OCI-LY7 (cell line): ENCODE data around the gene IFNGR1.

Experiments
- EZH2phosphoT487 ChIP-seq: fragments of 200-600 bp; sonication (generic); IDR thresholded peaks from 2 replicates; pipeline ENCODE4 v1.6.1; 2018; ENCODE audit warnings: low read depth, borderline replicate concordance, mild to moderate bottlenecking, mixed run types, antibody characterized with exemption, low read length, moderate library complexity, mixed read lengths
- TF ChIP-seq, protein P1 (sequence below): fragments of 200-600 bp; sonication (generic); conservative IDR thresholded peaks from 2 replicates; pipeline ENCODE4 v1.5.1; 2014; ENCODE audit warnings: mild to moderate bottlenecking, antibody characterized with exemption, low read length, moderate library complexity, mixed read lengths

DNA sequence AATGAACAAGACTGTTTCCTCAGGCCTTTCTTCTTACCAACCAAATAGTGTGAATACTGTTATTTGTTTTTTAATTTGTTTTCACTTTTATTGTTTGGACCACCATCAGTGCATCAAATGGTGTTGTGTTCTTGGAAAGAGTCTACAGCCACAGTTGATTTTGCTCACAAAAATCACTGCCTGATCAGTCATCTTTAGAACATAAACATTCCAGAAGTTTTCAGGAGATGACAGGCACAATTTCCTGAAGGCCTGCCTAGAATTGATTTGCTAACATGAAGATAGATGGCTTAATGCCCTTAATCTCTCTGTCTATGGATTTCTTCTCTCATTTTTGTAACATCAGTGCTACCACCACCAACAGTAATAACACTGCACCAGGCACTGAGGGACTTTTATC, 59.3 kb downstream of the IFNGR1 start:
- TF ChIP-seq, protein P1, sequence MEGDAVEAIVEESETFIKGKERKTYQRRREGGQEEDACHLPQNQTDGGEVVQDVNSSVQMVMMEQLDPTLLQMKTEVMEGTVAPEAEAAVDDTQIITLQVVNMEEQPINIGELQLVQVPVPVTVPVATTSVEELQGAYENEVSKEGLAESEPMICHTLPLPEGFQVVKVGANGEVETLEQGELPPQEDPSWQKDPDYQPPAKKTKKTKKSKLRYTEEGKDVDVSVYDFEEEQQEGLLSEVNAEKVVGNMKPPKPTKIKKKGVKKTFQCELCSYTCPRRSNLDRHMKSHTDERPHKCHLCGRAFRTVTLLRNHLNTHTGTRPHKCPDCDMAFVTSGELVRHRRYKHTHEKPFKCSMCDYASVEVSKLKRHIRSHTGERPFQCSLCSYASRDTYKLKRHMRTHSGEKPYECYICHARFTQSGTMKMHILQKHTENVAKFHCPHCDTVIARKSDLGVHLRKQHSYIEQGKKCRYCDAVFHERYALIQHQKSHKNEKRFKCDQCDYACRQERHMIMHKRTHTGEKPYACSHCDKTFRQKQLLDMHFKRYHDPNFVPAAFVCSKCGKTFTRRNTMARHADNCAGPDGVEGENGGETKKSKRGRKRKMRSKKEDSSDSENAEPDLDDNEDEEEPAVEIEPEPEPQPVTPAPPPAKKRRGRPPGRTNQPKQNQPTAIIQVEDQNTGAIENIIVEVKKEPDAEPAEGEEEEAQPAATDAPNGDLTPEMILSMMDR, result no peak
- TF ChIP-seq EZH2phosphoT487, result no peak
